ENCODE measurements around the gene GRID2.

The GRID2 gene

GRCh38 chr4:93515208-93515607 is 1211.4 kb downstream of the GRID2 start:
- no peak overlapping the region for H3K4me3 ChIP-seq (ENCODE audit: low read length)
- no peak for TF ChIP-seq CTCF (conservative IDR thresholded peaks at IDR 0.05; ENCODE audit: low read depth, low read length)
- no peak for DNase-seq (ENCODE audit: low read depth)

GRCh38 chr4:93529692-93530372 is 1226.1 kb downstream of the GRID2 start:
- no peak for TF ChIP-seq CTCF (conservative IDR thresholded peaks at IDR 0.05; ENCODE audit: low read depth, low read length)
- no peak overlapping the region for H3K4me3 ChIP-seq (ENCODE audit: low read length)
- no peak for DNase-seq (ENCODE audit: low read depth)

- DNase-seq (ENCODE audit: low read depth), result no peak
- no peak overlapping the region for H3K4me3 ChIP-seq (ENCODE audit: low read length)
- TF ChIP-seq CTCF (conservative IDR thresholded peaks at IDR 0.05; ENCODE audit: low read depth, low read length), result no peak
Measured at GRCh38 chr4:93532234-93532633, 1228.5 kb downstream of the GRID2 start.

- TF ChIP-seq CTCF (conservative IDR thresholded peaks at IDR 0.05; ENCODE audit: low read depth, low read length), result no peak
- no peak for DNase-seq (ENCODE audit: low read depth)
- no peak overlapping the region for H3K4me3 ChIP-seq (ENCODE audit: low read length)
Measured at GRCh38 chr4:93540562-93540961, 1236.8 kb downstream of the GRID2 start.

GRCh38 chr4:93561842-93562241 is 1258.1 kb downstream of the GRID2 start:
- no peak for TF ChIP-seq CTCF (conservative IDR thresholded peaks at IDR 0.05; ENCODE audit: low read depth, low read length)
- DNase-seq (ENCODE audit: low read depth), result no peak
- no peak overlapping the region for H3K4me3 ChIP-seq (ENCODE audit: low read length)

GRCh38 chr4:93568758-93569157 is 1265.0 kb downstream of the GRID2 start:
- no peak for TF ChIP-seq CTCF (conservative IDR thresholded peaks at IDR 0.05; ENCODE audit: low read depth, low read length)
- H3K4me3 ChIP-seq (ENCODE audit: low read length), result no peak overlapping the region
- no peak for DNase-seq (ENCODE audit: low read depth)

- H3K4me3 ChIP-seq (ENCODE audit: low read length), result no peak overlapping the region
- no peak for TF ChIP-seq CTCF (conservative IDR thresholded peaks at IDR 0.05; ENCODE audit: low read depth, low read length)
- no peak for DNase-seq (ENCODE audit: low read depth)
Measured at GRCh38 chr4:93573285-93573684, 1269.5 kb downstream of the GRID2 start.

Data from retinal pigment epithelial cell (primary cell).